ENCODE data around the gene DOK3. TPM values are rescaled to one million over a fixed set of nuclear protein-coding genes. Genes with fewer than 3 reads are reported as not detected.

The DOK3 gene
- total RNA-seq, 1 experiment from 2014 or later, result 16.4 TPM

- H3K27me3 Mint-ChIP-seq (ENCODE audit: low read depth), result no peaks in the 10 kb centered on the region
- Histone ChIP-seq H3K9ac (ENCODE audit: extremely low read depth, insufficient read length, low read length) (no peak overlapping the region), H3K18ac (ENCODE audit: insufficient read length, low read depth, low read length) (no peak overlapping the region), H3K9me3 (ENCODE audit: control insufficient read depth, low read depth, low read length) (no peaks in the 10 kb centered on the region), H4K5ac (ENCODE audit: insufficient read length, low read depth, low read length) (no peak overlapping the region), H3K56ac (ENCODE audit: insufficient read length, low read depth, low read length) (no peak overlapping the region), H4K8ac (replicated peaks; ENCODE audit: insufficient read length, low read depth, low read length) (no peak overlapping the region), H3T11ph (ENCODE audit: low read length) (no peak overlapping the region), H2BK15ac (ENCODE audit: low read depth, low read length) (no peak overlapping the region), H2AK5ac (ENCODE audit: insufficient read length, low read length) (no peak overlapping the region), H3K23ac (ENCODE audit: insufficient read length, low read depth, low read length) (no peak overlapping the region), H2BK20ac (ENCODE audit: low read depth, low read length, poor library complexity, severe bottlenecking) (no peak overlapping the region), H3K4ac (ENCODE audit: low read depth, low read length) (no peak overlapping the region), H3K4me2 (ENCODE audit: insufficient read depth, insufficient read length, low read length) (no peak overlapping the region), H2BK120ac (ENCODE audit: low read depth, low read length, poor library complexity, severe bottlenecking) (no peak overlapping the region), H2BK5ac (ENCODE audit: insufficient read length, low read length) (no peak overlapping the region), H3K27me3 (ENCODE audit: insufficient read depth, low read length) (no peaks in the 10 kb centered on the region), H4K20me1 (ENCODE audit: control insufficient read depth, insufficient read depth, insufficient read length) (no peaks in the 10 kb centered on the region), H3K79me2 (ENCODE audit: insufficient read depth, low read length) (no peaks in the 10 kb centered on the region), H2BK12ac (ENCODE audit: insufficient read length, low read depth, low read length) (no peak overlapping the region), H3K79me1 (ENCODE audit: insufficient read depth, low read depth, low read length, poor library complexity, severe bottlenecking) (no peaks in the 10 kb centered on the region), H3K27ac (ENCODE audit: insufficient read length, low read depth, low read length) (no peak overlapping the region), H3K23me2 (ENCODE audit: insufficient read length, low read depth, low read length, poor library complexity, severe bottlenecking) (no peaks in the 10 kb centered on the region), H3K14ac (ENCODE audit: insufficient read depth, low read length) (no peak overlapping the region), H4K91ac (ENCODE audit: insufficient read length, low read depth, low read length) (no peak overlapping the region), H2AFZ (ENCODE audit: low read length) (no peak overlapping the region), H3K4me1 (ENCODE audit: insufficient read depth, low read length) (no peaks in the 10 kb centered on the region)
- H3K36me3 Mint-ChIP-seq (ENCODE audit: insufficient read depth in 1 of 3, low read depth in 3 of 3), result peaks cover 26 to 38% (median 30%) of the 10 kb centered on the region in 3 experiments; a peak in 6 of 7 replicates
- H3K4me1 Mint-ChIP-seq, result no peaks in the 10 kb centered on the region
- WGBS (ENCODE audit: extremely low coverage, insufficient read length, low lambda C conversion rate), result no CpG with 5 or more reads among the region's 8 CpGs
- H3K9me3 Mint-ChIP-seq, result no peaks in the 10 kb centered on the region; a peak in 1 of 5 replicates
- no peak for TF ChIP-seq CTCF (conservative IDR thresholded peaks at IDR 0.05)
- DNase-seq, result no peak
- H3K27ac Mint-ChIP-seq, result no peak overlapping the region
- H3K4me3 Mint-ChIP-seq, result no peak overlapping the region
These were observed 18.0 kb upstream of the DOK3 start for GRCh38 chr5:177527595-177527994.
